Muscle of leg (tissue), 11 donors: ENCODE results near the gene NOS1. TPM values are rescaled to one million over a fixed set of nuclear protein-coding genes. Genes with fewer than 3 reads are reported as not detected.

Experiments
- DNase-seq: peaks from one replicate; pipeline ENCODE4 v3.0.0; 2013
- H3K27ac ChIP-seq: one replicate; pipeline ENCODE4 v1.5.1; 2013; ENCODE audit warnings: mild to moderate bottlenecking, low read length, control low read depth
- H3K27me3 ChIP-seq: one replicate; pipeline ENCODE4 v1.6.1; 2013; ENCODE audit warnings: low read length; ENCODE audit not compliant: control insufficient read depth, insufficient read depth
- H3K36me3 ChIP-seq: one replicate; pipeline ENCODE4 v1.6.1; 2013; ENCODE audit warnings: low read length; ENCODE audit not compliant: control insufficient read depth, insufficient read depth
- H3K4me1 ChIP-seq: one replicate; pipeline ENCODE4 v1.6.1; 2013; ENCODE audit warnings: low read length; ENCODE audit not compliant: control insufficient read depth, insufficient read depth
- H3K4me3 ChIP-seq: one replicate; pipeline ENCODE4 v1.5.1; 2013; ENCODE audit warnings: low read length, control low read depth
- H3K9me3 ChIP-seq: replicated peaks from 2 replicates; pipeline ENCODE4 v1.6.1; 2013; ENCODE audit warnings: low read depth, low read length; ENCODE audit not compliant: control insufficient read depth
- WGBS: methylation state at CpG from one replicate; pipeline ENCODE4 v1.1.5; 2013; ENCODE audit warnings: missing lambda C conversion rate; ENCODE audit not compliant: insufficient coverage; 5-methylcytosine and 5-hydroxymethylcytosine counted together
- polyA plus RNA-seq, 8 donors: library from polyadenylated mRNA; unstranded; fragments of 120-200 nt; gene quantifications; one replicate each; pipeline versions ENCODE4 v1.2.1 to v1.2.3, GENCODE V29; 2013; ENCODE audit warnings: inconsistent platforms in 1 of 8, low replicate concordance in 1 of 8; ENCODE audit not compliant: insufficient read length in 8 of 8, insufficient read depth in 1 of 8
- total RNA-seq: library from RNA; stranded (reverse); fragments of 120-200 nt; gene quantifications from one replicate; pipeline ENCODE4 v1.2.4, GENCODE V29; 2013

Gene NOS1
- total and polyA plus RNA-seq, 9 donors: 0.09 to 0.65 (median 0.18) TPM

DNA sequence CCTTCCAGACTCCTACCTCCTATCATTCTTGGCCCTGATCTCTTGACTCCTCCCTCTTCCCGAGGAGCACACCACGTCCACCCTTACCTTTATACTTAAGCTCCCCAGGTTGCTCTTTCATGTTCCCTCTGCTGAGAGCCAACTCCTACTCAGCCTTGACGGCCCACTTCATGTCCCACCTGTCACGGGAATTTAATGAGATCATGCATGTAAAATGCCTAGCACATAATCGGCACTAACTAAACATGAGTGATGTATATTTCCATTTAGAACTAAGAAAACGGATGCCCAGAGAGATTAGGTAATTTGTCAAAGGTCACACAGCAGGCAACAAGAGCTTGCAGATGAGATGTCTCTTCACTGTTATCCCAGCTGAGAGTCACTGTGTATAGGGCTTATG is 45.1 kb downstream of the NOS1 start:
- 76% methylated on average over 5 of the region's 6 CpGs for WGBS
- Histone ChIP-seq H3K4me1 (no peaks in the 10 kb centered on the region), H3K9me3 (peaks cover 5% of the 10 kb centered on the region), H3K27me3 (peaks cover 4% of the 10 kb centered on the region), H3K27ac (no peak overlapping the region), H3K36me3 (no peaks in the 10 kb centered on the region), H3K4me3 (no peak overlapping the region)
- DNase-seq: no peak

DNA sequence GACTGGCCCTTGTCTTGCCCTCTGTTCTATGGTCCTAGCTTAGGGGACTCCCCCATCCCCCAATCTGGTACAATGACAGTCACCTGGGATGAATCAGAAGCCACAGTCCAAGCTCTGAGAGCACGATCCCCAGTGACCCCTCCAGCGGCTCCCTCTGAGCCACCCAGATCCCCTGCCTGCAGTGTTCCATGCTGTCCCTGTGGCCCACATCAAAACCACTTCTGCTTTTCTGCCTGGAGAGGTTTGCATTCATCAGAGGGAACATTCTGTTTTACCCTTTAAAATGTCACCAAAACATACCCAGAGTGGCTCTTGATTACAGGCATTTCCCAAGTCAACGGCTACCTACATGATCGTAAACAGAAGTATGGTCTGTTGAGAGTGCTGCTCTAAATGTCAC is 47.5 kb downstream of the NOS1 start:
- Histone ChIP-seq H3K36me3 (no peaks in the 10 kb centered on the region), H3K27me3 (peaks cover 4% of the 10 kb centered on the region), H3K27ac (no peak overlapping the region), H3K9me3 (peaks cover 5% of the 10 kb centered on the region), H3K4me1 (no peaks in the 10 kb centered on the region), H3K4me3 (no peak overlapping the region)
- DNase-seq: no peak
- 53% methylated on average over 2 of the region's 4 CpGs for WGBS

DNA sequence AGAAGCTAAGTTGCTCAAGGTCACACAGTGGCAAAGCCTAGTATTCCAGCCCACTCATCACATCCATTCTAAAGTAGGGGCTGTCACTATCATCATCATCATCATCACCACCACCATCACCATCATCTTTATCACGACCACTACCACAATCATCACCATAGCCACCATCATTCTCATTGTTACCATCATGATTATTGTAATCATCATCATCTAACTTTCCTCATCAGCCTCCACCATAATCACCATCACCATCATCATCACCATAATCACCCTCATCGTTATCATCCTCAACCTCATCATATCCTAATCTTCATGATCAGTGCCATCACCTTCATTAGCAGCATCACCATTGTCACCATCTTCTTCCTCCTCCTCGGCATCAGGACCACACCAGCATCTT is 48.7 kb downstream of the NOS1 start:
- H3K9me3 ChIP-seq: peaks cover 5% of the 10 kb centered on the region
- 77% methylated on average over 3 of the region's 3 CpGs for WGBS

DNA sequence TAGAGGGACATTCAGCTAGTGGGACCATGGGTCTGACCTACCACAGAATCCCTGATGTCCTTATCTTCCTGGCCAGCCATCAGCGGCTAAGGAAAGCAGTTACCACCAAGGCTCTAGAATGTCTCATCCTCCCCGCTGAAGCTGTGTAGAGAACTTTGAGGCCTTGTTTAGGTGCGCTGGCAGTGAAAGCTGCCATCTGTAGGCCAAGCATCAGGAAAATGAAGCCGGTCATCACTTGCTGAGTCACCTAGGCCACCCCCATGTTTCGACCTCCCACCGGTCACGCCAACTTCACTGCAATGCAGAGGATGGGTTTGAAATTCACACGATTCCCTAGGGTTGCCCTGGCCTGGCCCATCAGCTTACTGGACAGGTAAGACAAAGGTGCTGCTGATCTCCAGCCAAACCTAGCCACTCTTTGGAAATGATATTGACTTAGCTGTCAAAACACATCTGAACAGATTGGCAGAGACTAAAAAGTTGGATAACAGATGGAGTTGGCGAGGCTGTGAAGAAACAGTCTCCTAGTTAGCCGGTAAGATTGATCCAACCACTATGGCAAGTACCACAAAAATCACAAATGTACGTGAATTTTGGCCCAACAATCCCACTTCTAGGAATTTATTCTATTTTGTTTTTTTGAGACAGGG is 52.0 kb downstream of the NOS1 start:
- H3K27ac ChIP-seq: no peak overlapping the region
- no peak for DNase-seq
- H3K4me1 ChIP-seq: no peaks in the 10 kb centered on the region
- no peak overlapping the region for H3K4me3 ChIP-seq
- 69% methylated on average over 7 of the region's 11 CpGs for WGBS
- H3K36me3 ChIP-seq: no peaks in the 10 kb centered on the region
- no peaks in the 10 kb centered on the region for H3K27me3 ChIP-seq
- no peaks in the 10 kb centered on the region for H3K9me3 ChIP-seq

More for the DNA sequence above, 48.7 kb downstream of the NOS1 start:
- Histone ChIP-seq H3K36me3 (no peaks in the 10 kb centered on the region), H3K4me1 (no peaks in the 10 kb centered on the region), H3K4me3 (no peak overlapping the region), H3K27me3 (peaks cover 4% of the 10 kb centered on the region), H3K27ac (no peak overlapping the region)
- no peak for DNase-seq

DNA sequence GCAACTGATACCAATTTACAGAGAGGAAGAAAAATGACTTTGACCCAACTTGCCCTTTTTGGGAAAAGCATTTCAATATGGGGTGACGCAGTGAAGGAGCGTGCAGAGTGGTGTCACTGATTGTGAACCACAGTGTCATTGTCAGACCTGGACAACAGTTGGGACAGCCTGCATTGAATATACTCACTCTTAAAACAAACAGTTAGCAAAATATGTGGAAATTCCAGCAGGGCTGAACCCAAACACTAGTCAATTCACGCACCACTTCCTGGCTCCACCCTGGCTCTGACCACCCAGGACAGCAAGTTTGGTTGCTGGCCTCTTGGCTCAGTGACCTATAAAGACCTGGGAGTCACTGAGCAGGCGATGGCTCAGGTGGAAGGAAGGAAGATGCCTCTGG is 61.3 kb downstream of the NOS1 start:
- no peak for DNase-seq
- Histone ChIP-seq H3K9me3 (no peaks in the 10 kb centered on the region), H3K27ac (no peak overlapping the region), H3K4me1 (no peaks in the 10 kb centered on the region), H3K4me3 (no peak overlapping the region), H3K36me3 (no peaks in the 10 kb centered on the region), H3K27me3 (no peaks in the 10 kb centered on the region)
- 100% methylated on average over 1 of the region's 4 CpGs for WGBS

DNA sequence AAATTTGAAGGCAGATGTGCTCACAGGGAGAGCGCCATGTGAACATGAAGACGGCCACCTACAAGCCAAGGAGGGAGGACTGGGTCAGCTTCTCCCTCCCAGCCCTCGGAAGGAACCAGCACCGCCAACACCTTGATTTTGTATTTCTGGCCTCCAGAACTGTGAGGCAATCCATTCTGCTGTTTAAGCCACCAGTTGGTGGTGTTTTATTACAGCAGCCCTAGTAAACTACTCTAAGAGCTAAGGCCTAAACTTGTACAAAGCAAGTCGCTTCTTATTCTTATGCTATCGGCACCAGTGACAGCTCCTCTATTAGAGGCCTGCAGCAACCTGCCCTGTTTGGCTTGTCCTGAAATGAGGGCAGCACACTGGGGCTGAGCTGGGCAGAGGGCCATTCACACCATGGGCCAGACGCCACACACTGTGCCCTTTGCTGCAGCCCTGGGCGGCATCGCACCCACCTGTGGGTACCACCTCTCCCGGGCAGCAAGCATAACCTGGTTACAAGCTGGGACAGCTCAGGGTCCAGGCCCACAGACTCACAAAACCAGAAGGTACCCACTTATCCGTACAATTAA is 62.7 kb downstream of the NOS1 start:
- WGBS: 93% methylated on average over 4 of the region's 11 CpGs
- H3K4me3 ChIP-seq: no peak overlapping the region
- H3K27ac ChIP-seq: no peak overlapping the region

DNA sequence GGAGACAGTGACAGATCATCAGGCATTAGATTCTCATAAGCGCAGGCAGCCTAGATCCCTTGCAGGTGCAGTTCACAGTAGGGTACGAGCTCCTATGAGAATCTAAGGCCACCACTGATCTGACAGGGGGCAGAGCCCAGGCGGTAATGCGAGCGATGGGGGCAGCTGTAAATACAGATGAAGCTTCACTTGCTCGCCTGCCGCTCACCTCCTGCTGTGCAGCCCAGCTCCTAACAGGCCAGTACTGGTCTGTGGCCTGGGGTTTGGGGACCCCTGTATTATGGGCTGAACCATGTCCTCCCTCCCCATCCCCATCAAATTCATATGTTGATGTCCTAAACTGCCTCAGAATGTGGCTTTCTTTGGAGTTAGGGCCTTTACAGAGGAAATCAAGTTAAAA is 63.2 kb downstream of the NOS1 start:
- Histone ChIP-seq H3K27me3 (peaks cover 9% of the 10 kb centered on the region), H3K4me1 (peaks cover 3% of the 10 kb centered on the region), H3K4me3 (no peak overlapping the region), H3K27ac (no peak overlapping the region), H3K36me3 (no peaks in the 10 kb centered on the region), H3K9me3 (no peaks in the 10 kb centered on the region)
- 75% methylated on average over 4 of the region's 7 CpGs for WGBS
- no peak for DNase-seq

More for the DNA sequence above, 62.7 kb downstream of the NOS1 start:
- Histone ChIP-seq H3K9me3 (no peaks in the 10 kb centered on the region), H3K27me3 (peaks cover 8% of the 10 kb centered on the region), H3K4me1 (peaks cover 3% of the 10 kb centered on the region), H3K36me3 (no peaks in the 10 kb centered on the region)
- DNase-seq: no peak

DNA sequence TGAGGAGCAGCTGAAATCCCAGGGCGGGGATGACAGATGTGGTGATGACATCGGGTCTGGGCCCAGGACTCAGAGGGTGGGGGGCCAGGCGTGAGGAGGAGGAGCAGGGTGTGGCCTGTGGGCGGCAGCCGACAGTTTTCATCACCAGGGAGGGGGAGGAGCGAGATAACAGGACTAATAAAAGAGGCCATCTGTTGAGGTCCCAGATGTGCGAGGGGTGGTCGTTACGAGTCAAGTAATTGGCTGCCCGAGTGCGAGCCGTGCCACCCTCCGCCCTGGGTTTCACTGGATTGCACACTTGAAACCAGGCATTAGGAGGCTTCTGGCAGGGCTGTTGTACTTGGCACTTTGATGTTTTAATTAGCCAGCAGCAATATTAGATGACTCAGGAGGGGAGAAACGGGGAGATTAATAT is 67.2 kb downstream of the NOS1 start:
- peak; percentile 3 for DNase-seq
- 2% methylated on average over 14 of the region's 14 CpGs for WGBS

DNA sequence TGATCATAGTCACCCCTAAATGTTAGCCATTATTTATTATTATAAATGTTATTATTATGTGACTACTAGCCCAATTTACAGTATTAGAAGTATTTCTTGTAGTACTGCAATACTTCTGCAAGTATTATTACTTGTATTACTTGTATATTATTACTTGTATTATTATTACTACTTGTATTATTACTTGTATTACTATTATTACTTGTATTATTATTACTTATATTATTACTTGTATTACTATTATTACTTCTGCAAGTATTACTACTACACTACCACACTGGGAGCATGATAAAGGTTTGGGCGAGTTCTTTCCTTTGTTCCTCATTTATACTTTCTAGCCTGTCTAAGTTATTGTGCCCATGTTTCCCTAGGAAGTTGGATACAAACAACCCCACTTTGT is 67.9 kb downstream of the NOS1 start:
- H3K27me3 ChIP-seq: peaks cover 18% of the 10 kb centered on the region
- no peaks in the 10 kb centered on the region for H3K36me3 ChIP-seq
- no peak overlapping the region for H3K4me3 ChIP-seq
- H3K9me3 ChIP-seq: no peaks in the 10 kb centered on the region
- no peak overlapping the region for H3K27ac ChIP-seq
- no CpG with 5 or more reads among the region's 1 CpG for WGBS
- H3K4me1 ChIP-seq: peaks cover 3% of the 10 kb centered on the region
- no peak for DNase-seq

More for the DNA sequence above, 67.2 kb downstream of the NOS1 start:
- H3K4me1 ChIP-seq: peaks cover 3% of the 10 kb centered on the region
- H3K9me3 ChIP-seq: no peaks in the 10 kb centered on the region
- no peak overlapping the region for H3K27ac ChIP-seq
- no peaks in the 10 kb centered on the region for H3K36me3 ChIP-seq
- peaks cover 18% of the 10 kb centered on the region for H3K27me3 ChIP-seq
- H3K4me3 ChIP-seq: no peak overlapping the region

DNA sequence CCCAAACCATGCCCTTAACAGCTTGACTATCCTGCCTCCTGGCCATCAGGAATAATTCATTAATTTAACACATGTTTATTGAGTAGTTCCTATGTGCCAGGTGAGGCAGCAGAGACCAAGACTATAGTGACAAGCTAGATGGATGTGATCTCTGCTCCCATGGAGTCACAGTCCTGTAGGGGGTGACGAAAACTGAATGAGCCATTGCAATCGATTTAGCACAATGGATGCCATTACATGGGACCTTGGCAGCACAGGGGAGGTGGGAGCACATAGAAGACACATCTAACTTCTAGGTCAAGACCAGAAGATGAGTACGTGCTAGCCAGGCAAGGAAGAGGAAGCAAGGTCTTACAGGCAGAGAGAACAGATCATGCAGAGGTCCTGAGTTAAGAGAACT is 68.7 kb downstream of the NOS1 start:
- no peak overlapping the region for H3K4me3 ChIP-seq
- H3K27me3 ChIP-seq: peaks cover 18% of the 10 kb centered on the region
- DNase-seq: no peak
- H3K9me3 ChIP-seq: no peaks in the 10 kb centered on the region
- H3K4me1 ChIP-seq: peaks cover 3% of the 10 kb centered on the region
- no peak overlapping the region for H3K27ac ChIP-seq
- no peaks in the 10 kb centered on the region for H3K36me3 ChIP-seq
- 72% methylated on average over 3 of the region's 3 CpGs for WGBS
